ENCODE results near the gene SERPINA1.
"Not testable (repeated sequence)": the region's sequence is repeated elsewhere in the genome, so short reads cannot be mapped to it uniquely, and the experiment has no call there.

SERPINA1 gene

GRCh38 chr14:94369766-94370523 is 18.5 kb downstream of the SERPINA1 start:
- not testable (repeated sequence) for DNase-seq (ENCODE audit: low read depth, low spot score)

GRCh38 chr14:94368956-94369355 is 19.4 kb downstream of the SERPINA1 start:
- no peak for DNase-seq (ENCODE audit: low read depth, low spot score)

- no peak for DNase-seq (ENCODE audit: low read depth, low spot score)
These were observed 20.2 kb downstream of the SERPINA1 start for GRCh38 chr14:94368243-94368590.

GRCh38 chr14:94367347-94368242 is 20.8 kb downstream of the SERPINA1 start:
- no peak for DNase-seq (ENCODE audit: low read depth, low spot score)

- no peak for DNase-seq (ENCODE audit: low read depth, low spot score)
These were observed 22.1 kb downstream of the SERPINA1 start, which contains the start of gene SERPINA2 for GRCh38 chr14:94366146-94366915. SERPINA2 (minus strand) TSS chr14:94366698.

GRCh38 chr14:94365624-94366023 is 22.8 kb downstream of the SERPINA1 start:
- DNase-seq (ENCODE audit: low read depth, low spot score), result no peak

- DNase-seq (ENCODE audit: low read depth, low spot score), result no peak
These were observed 23.4 kb downstream of the SERPINA1 start for GRCh38 chr14:94364964-94365363.

GRCh38 chr14:94364037-94364436 is 24.4 kb downstream of the SERPINA1 start:
- no peak for DNase-seq (ENCODE audit: low read depth, low spot score)

- DNase-seq (ENCODE audit: low read depth, low spot score), result no peak
These were observed 25.2 kb downstream of the SERPINA1 start for GRCh38 chr14:94363151-94363624.

GRCh38 chr14:94362614-94363133 is 25.7 kb downstream of the SERPINA1 start:
- DNase-seq (ENCODE audit: low read depth, low spot score), result no peak

- DNase-seq (ENCODE audit: low read depth, low spot score), result no peak
These were observed 26.7 kb downstream of the SERPINA1 start for GRCh38 chr14:94361682-94362081.

- DNase-seq (ENCODE audit: low read depth, low spot score), result no peak
These were observed 27.3 kb downstream of the SERPINA1 start for GRCh38 chr14:94360945-94361565.

- no peak for DNase-seq (ENCODE audit: low read depth, low spot score)
These were observed 31.2 kb downstream of the SERPINA1 start for GRCh38 chr14:94357166-94357565.

- no peak for DNase-seq (ENCODE audit: low read depth, low spot score)
These were observed 31.9 kb downstream of the SERPINA1 start for GRCh38 chr14:94356379-94357056.

GRCh38 chr14:94355191-94355794 is 33.1 kb downstream of the SERPINA1 start:
- DNase-seq (ENCODE audit: low read depth, low spot score), result no peak

GRCh38 chr14:94354638-94355185 is 33.7 kb downstream of the SERPINA1 start:
- DNase-seq (ENCODE audit: low read depth, low spot score), result no peak

GRCh38 chr14:94354190-94354589 is 34.2 kb downstream of the SERPINA1 start:
- DNase-seq (ENCODE audit: low read depth, low spot score), result not testable (repeated sequence)

GRCh38 chr14:94349276-94349675 is 39.1 kb downstream of the SERPINA1 start:
- DNase-seq (ENCODE audit: low read depth, low spot score), result no peak

GRCh38 chr14:94348836-94349235 is 39.6 kb downstream of the SERPINA1 start:
- no peak for DNase-seq (ENCODE audit: low read depth, low spot score)

- DNase-seq (ENCODE audit: low read depth, low spot score), result no peak
These were observed 41.6 kb downstream of the SERPINA1 start for GRCh38 chr14:94346841-94347240.
